IMR-90 (cell line): ENCODE measurements around the gene KCNJ16. TPM values are rescaled to one million over a fixed set of nuclear protein-coding genes. Genes with fewer than 3 reads are reported as not detected.

Source experiments
- ATAC-seq: fragments of 200-7000 bp; cut with Tn5 transposase; 2 replicates; pipeline ENCODE4 v1.9.1; 2020; ENCODE audit warnings: low read depth, mild to moderate bottlenecking, moderate library complexity
- BruUV-seq: library from RNA; stranded (reverse); fragments of 400-500 nt; replicated peaks from 2 replicates; lab custom pipeline; 2021; lab: Mats Ljungman, UMichigan
- CTCF ChIA-PET: fragments of 300-600 bp; formaldehyde crosslinking; extraction: SDS; loops from one replicate; lab custom pipeline; 2021; ENCODE audit warnings: antibody characterized with exemption; lab: Yijun Ruan, JAX
- POLR2A ChIA-PET: fragments of 300-600 bp; sonication (Branson Sonifier 250); formaldehyde crosslinking; loops from one replicate; lab custom pipeline; 2022; ENCODE audit warnings: antibody characterized with exemption; ENCODE audit not compliant: unreplicated experiment; lab: Charles Lee
- DNase-seq: peaks from one replicate; pipeline ENCODE4 v3.0.0; 2013
- H2AFZ ChIP-seq: replicated peaks from 2 replicates; pipeline ENCODE3; 2013; ENCODE audit warnings: low read length, mild to moderate bottlenecking; ENCODE audit not compliant: poor library complexity
- H2AK5ac ChIP-seq: 2 replicates; pipeline ENCODE4 v1.6.1; 2013; ENCODE audit warnings: low read depth, low read length, inconsistent platforms
- H2AK9ac ChIP-seq: replicated peaks from 2 replicates; pipeline ENCODE3; 2013; ENCODE audit warnings: mild to moderate bottlenecking, low read depth, low read length, moderate library complexity; ENCODE audit not compliant: poor library complexity
- H2BK120ac ChIP-seq: 2 replicates; pipeline ENCODE4 v1.6.1; 2013; ENCODE audit warnings: low read depth, low read length, inconsistent platforms
- H2BK15ac ChIP-seq: 3 replicates; pipeline ENCODE4 v1.6.1; 2013; ENCODE audit warnings: low read depth, low read length, inconsistent platforms
- H2BK20ac ChIP-seq: 2 replicates; pipeline ENCODE4 v1.6.1; 2013; ENCODE audit warnings: low read depth, mild to moderate bottlenecking, inconsistent platforms, low read length, moderate library complexity
- H2BK5ac ChIP-seq: 2 replicates; pipeline ENCODE4 v1.6.1; 2013; ENCODE audit warnings: mild to moderate bottlenecking, low read depth, low read length, inconsistent platforms; ENCODE audit not compliant: poor library complexity, severe bottlenecking
- H3K14ac ChIP-seq: replicated peaks from 2 replicates; pipeline ENCODE4 v1.6.1; 2013; ENCODE audit warnings: low read depth, low read length, inconsistent platforms
- H3K18ac ChIP-seq: 2 replicates; pipeline ENCODE4 v1.6.1; 2013; ENCODE audit warnings: low read depth, low read length, control low read depth
- H3K23ac ChIP-seq: 2 replicates; pipeline ENCODE4 v1.6.1; 2013; ENCODE audit warnings: low read depth, low read length, inconsistent platforms
- H3K27ac ChIP-seq: 2 replicates; pipeline ENCODE4 v1.5.1; 2013; ENCODE audit warnings: mild to moderate bottlenecking, control low read depth, low read length; ENCODE audit not compliant: insufficient read depth
- H3K27me3 ChIP-seq: 2 replicates; pipeline ENCODE4 v1.6.1; 2013; ENCODE audit warnings: low read length; ENCODE audit not compliant: control insufficient read depth, insufficient read depth
- H3K36me3 ChIP-seq: 2 replicates; pipeline ENCODE4 v1.6.1; 2013; ENCODE audit warnings: low read length, mixed read lengths; ENCODE audit not compliant: control insufficient read depth, insufficient read depth
- H3K4ac ChIP-seq: 2 replicates; pipeline ENCODE4 v1.6.1; 2013; ENCODE audit warnings: low read depth, low read length, inconsistent platforms
- H3K4me1 ChIP-seq: 2 replicates; pipeline ENCODE4 v1.6.1; 2013; ENCODE audit warnings: low read length, mixed read lengths; ENCODE audit not compliant: control insufficient read depth, insufficient read depth
- H3K4me2 ChIP-seq: 2 replicates; pipeline ENCODE4 v1.6.1; 2013; ENCODE audit warnings: low read depth, mild to moderate bottlenecking, control low read depth, low read length, moderate library complexity
- H3K4me3 ChIP-seq: 2 replicates; pipeline ENCODE4 v1.5.1; 2013; ENCODE audit warnings: low read depth, mild to moderate bottlenecking, control low read depth, low read length, moderate library complexity; ENCODE audit not compliant: insufficient read depth
- H3K56ac ChIP-seq: 2 replicates; pipeline ENCODE4 v1.6.1; 2013; ENCODE audit warnings: low read length, inconsistent platforms; ENCODE audit not compliant: insufficient read depth; ENCODE audit errors: extremely low read depth
- H3K79me1 ChIP-seq, 2 experiments: 2 replicates each; pipeline ENCODE4 v1.6.1; 2013; ENCODE audit warnings: low read length in 2 of 2, inconsistent platforms in 1 of 2, low read depth in 1 of 2
- H3K9ac ChIP-seq: 2 replicates; pipeline ENCODE4 v1.6.1; 2013; ENCODE audit warnings: low read depth, low read length, control low read depth
- H3K9me1 ChIP-seq: 2 replicates; pipeline ENCODE4 v1.6.1; 2013; ENCODE audit warnings: low read length, inconsistent platforms; ENCODE audit not compliant: insufficient read depth
- H3K9me3 ChIP-seq: 2 replicates; pipeline ENCODE4 v1.6.1; 2013; ENCODE audit warnings: low read length; ENCODE audit not compliant: control insufficient read depth, insufficient read depth
- H4K20me1 ChIP-seq: 2 replicates; pipeline ENCODE4 v1.6.1; 2013; ENCODE audit warnings: low read length, inconsistent platforms; ENCODE audit not compliant: insufficient read depth
- H4K5ac ChIP-seq: 2 replicates; pipeline ENCODE4 v1.6.1; 2013; ENCODE audit warnings: mild to moderate bottlenecking, low read depth, low read length, control low read depth
- H4K8ac ChIP-seq, 2 experiments: 2 replicates each; pipeline ENCODE4 v1.6.1; 2013; ENCODE audit warnings: low read depth in 2 of 2, low read length in 2 of 2, control low read depth in 1 of 2, inconsistent platforms in 1 of 2
- H4K91ac ChIP-seq: 2 replicates; pipeline ENCODE4 v1.6.1; 2013; ENCODE audit warnings: low read depth, low read length, inconsistent platforms; ENCODE audit not compliant: insufficient read depth
- CEBPB ChIP-seq: IDR thresholded peaks from 2 replicates; pipeline ENCODE4 v1.6.1; 2012; ENCODE audit warnings: low read depth, low read length, improper control_type of control experiment
- POLR2A ChIP-seq: IDR thresholded peaks from 2 replicates; pipeline ENCODE4 v1.6.1; 2012; ENCODE audit warnings: mild to moderate bottlenecking, low read depth, low read length
- WGBS, 2 experiments: methylation state at CpG; one replicate each; pipeline versions ENCODE4 v1.1.5 to v1.1.7; 2013; ENCODE audit warnings: missing lambda C conversion rate in 2 of 2; ENCODE audit not compliant: insufficient read length in 1 of 2; ENCODE audit errors: extremely low coverage in 2 of 2; 5-methylcytosine and 5-hydroxymethylcytosine counted together
- dilution Hi-C: fragments of 300-500 bp; cut with HindIII; formaldehyde crosslinking; loops from one replicate; pipeline ENCODE4 v1.14.3; 2018; ENCODE audit warnings: low sequenced_read_pairs; ENCODE audit not compliant: unreplicated experiment
- in situ Hi-C: fragments of 300-500 bp; cut with MboI; formaldehyde crosslinking; loops from 3 replicates; pipeline ENCODE4 v1.14.3; 2019; ENCODE audit warnings: low sequenced_read_pairs, inconsistent platforms, mixed read lengths
- intact Hi-C: fragments of 100-400 bp; cut with micrococcal nuclease; formaldehyde crosslinking; loops from 2 replicates; pipeline ENCODE4 v1.10.0; 2022
- polyA plus RNA-seq, 3 experiments: library from polyadenylated mRNA; depleted of rRNA; stranded (reverse); fragments of >200 nt; gene quantifications; 2 replicates each; pipeline ENCODE4 v1.2.3, GENCODE V29; 2012; ENCODE audit warnings: low replicate concordance in 1 of 3
- total RNA-seq: library from RNA; depleted of rRNA; stranded (reverse); fragments of >200 nt; gene quantifications from 2 replicates; pipeline ENCODE4 v1.2.3, GENCODE V29; 2012

Gene KCNJ16
- total and polyA plus RNA-seq, 2 of the 4 experiments (the other 2 are of a cell fraction) = not detected

- WGBS, 2 experiments = no CpG with 5 or more reads among the region's 2 CpGs
Observed at GRCh38 chr17:70172923-70173322, 97.9 kb downstream of the KCNJ16 start.

More at GRCh38 chr17:70172923-70173322, 97.9 kb downstream of the KCNJ16 start:
- Histone ChIP-seq H3K14ac (no peak overlapping the region), H3K4ac (no peak overlapping the region), H3K18ac (no peak overlapping the region), H3K27ac (no peak overlapping the region), H3K9ac (no peak overlapping the region), H4K8ac (no peak overlapping the region), H2AFZ (no peak overlapping the region), H3K36me3 (peaks cover 23% of the 10 kb centered on the region), H4K91ac (no peak overlapping the region), H3K4me3 (no peak overlapping the region), H4K20me1 (no peaks in the 10 kb centered on the region), H3K4me2 (peak overlapping the region; percentile 17; the same call in 1 of the 2 replicates), H3K9me1 (no peaks in the 10 kb centered on the region), H3K23ac (no peak overlapping the region), H2AK5ac (no peak overlapping the region), H2BK15ac (no peak overlapping the region), H2BK120ac (no peak overlapping the region), H2BK5ac (no peak overlapping the region), H3K4me1 (no peaks in the 10 kb centered on the region), H2AK9ac (no peak overlapping the region), H4K5ac (no peak overlapping the region), H3K9me3 (peaks cover 1% of the 10 kb centered on the region; the same call in 1 of the 2 replicates), H3K56ac (no peak overlapping the region), H2BK20ac (no peak overlapping the region), H3K27me3 (no peaks in the 10 kb centered on the region), H3K79me1 (no peaks in the 10 kb centered on the region)
- BruUV-seq = no TSS peak
- intact Hi-C loops = loop anchor here (10.0 kb wide), 1 partner anchor 382 kb away; no protein-coding TSS in a partner anchor
- ATAC-seq (no peak), DNase-seq (no peak)
- in situ Hi-C loops = no loop called here
- CTCF ChIA-PET = interaction anchor here (0.6 kb wide), 1 partner anchor 8 kb away, joined by 3 read pairs; no protein-coding TSS in a partner anchor
- POLR2A ChIA-PET = no interaction called here
- TF ChIP-seq CEBPB (peak; percentile 79), POLR2A (no peak)
- dilution Hi-C loops = no loop called here
